ENCODE results near the gene CAND1. TPM values are rescaled to one million over a fixed set of nuclear protein-coding genes. Genes with fewer than 3 reads are reported as not detected.

CAND1 gene
- total RNA-seq, 1 experiment from 2014 or later = 160 TPM

DNA sequence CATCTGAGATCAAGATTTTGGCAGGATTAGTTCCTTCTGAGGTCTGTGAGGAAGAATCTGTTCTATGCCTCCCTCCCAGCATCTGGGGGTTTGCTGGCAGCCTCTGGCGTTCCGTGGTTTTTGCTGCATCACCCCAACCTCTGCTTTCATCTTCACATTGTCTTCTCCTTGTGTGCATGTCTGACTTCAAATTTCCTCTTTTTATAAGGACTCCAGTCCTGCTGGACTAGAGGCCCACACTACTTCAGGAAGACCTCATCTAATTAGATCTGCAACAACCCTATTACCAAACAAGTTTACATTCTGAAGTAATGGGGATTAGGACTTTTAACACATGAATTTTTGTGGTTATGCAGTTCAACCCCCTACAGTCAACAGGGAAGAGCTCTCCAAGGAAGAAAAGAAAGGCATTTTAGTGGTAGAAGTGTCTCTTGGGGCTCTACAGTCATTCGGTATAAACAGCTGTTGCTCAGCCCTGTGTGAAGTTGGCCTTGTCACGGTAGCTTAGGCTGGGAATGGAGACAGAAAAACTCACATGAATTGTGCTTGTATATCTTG is 89.7 kb downstream of the CAND1 start:
- Mint-ChIP-seq H3K9me3 (ENCODE audit: unreplicated experiment) (no peaks in the 10 kb centered on the region), H3K27ac (ENCODE audit: low read depth, unreplicated experiment) (no peak overlapping the region), H3K27me3 (ENCODE audit: insufficient read depth, unreplicated experiment) (no peaks in the 10 kb centered on the region), H3K36me3 (ENCODE audit: insufficient read depth, unreplicated experiment) (no peaks in the 10 kb centered on the region), H3K4me1 (ENCODE audit: insufficient read depth, unreplicated experiment) (peaks cover 15% of the 10 kb centered on the region), H3K4me3 (ENCODE audit: unreplicated experiment) (no peak overlapping the region)
- intact Hi-C loops (cut with micrococcal nuclease) = loop anchor here (5.0 kb wide), 1 partner anchor 958 kb away; no protein-coding TSS in a partner anchor
- CTCF ChIA-PET = interaction anchor here (0.7 to 5.1 kb wide), 8 partner anchors 11 to 953 kb away, joined by 3 to 86 read pairs (median 4); no protein-coding TSS in a partner anchor
- no peak for DNase-seq (ENCODE audit: unreplicated experiment)
- POLR2A ChIA-PET = no interaction called here
- TF ChIP-seq, protein P1, sequence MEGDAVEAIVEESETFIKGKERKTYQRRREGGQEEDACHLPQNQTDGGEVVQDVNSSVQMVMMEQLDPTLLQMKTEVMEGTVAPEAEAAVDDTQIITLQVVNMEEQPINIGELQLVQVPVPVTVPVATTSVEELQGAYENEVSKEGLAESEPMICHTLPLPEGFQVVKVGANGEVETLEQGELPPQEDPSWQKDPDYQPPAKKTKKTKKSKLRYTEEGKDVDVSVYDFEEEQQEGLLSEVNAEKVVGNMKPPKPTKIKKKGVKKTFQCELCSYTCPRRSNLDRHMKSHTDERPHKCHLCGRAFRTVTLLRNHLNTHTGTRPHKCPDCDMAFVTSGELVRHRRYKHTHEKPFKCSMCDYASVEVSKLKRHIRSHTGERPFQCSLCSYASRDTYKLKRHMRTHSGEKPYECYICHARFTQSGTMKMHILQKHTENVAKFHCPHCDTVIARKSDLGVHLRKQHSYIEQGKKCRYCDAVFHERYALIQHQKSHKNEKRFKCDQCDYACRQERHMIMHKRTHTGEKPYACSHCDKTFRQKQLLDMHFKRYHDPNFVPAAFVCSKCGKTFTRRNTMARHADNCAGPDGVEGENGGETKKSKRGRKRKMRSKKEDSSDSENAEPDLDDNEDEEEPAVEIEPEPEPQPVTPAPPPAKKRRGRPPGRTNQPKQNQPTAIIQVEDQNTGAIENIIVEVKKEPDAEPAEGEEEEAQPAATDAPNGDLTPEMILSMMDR (IDR thresholded peaks at IDR 0.05; ENCODE audit: unreplicated experiment) = no peak
- BruUV-seq (replicated peaks) = no TSS peak

DNA sequence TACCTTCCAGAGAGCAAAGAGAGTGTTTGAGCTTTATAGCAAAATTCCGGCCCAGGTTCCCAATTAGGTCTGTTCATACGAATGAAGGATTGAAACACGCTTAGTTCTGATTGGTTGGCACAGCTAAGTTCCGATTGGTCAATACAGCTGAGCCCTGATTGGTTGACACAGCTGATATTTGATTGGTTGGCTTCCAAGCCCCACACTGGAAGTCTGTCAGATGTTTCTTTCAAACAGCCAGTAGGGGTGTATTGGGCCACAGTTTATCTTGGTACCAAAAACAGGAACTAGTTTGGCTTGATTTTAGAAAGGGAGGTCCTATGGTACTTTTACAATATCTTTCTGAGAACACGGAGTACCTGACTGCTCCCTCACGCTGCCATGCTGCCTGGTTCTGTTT is 93.4 kb downstream of the CAND1 start:
- TF ChIP-seq, protein P1 (IDR thresholded peaks at IDR 0.05; ENCODE audit: unreplicated experiment) = no peak
- H3K36me3 Mint-ChIP-seq (ENCODE audit: insufficient read depth, unreplicated experiment) = no peaks in the 10 kb centered on the region
- H3K27ac Mint-ChIP-seq (ENCODE audit: low read depth, unreplicated experiment) = no peak overlapping the region
- ChIA-PET CTCF (interaction anchor here (0.7 kb wide), 1 partner anchor 580 kb away, joined by 4 read pairs; no protein-coding TSS in a partner anchor), POLR2A (no interaction called here)
- no peaks in the 10 kb centered on the region for H3K9me3 Mint-ChIP-seq (ENCODE audit: unreplicated experiment)
- DNase-seq (ENCODE audit: unreplicated experiment) = no peak
- H3K4me3 Mint-ChIP-seq (ENCODE audit: unreplicated experiment) = no peak overlapping the region
- no peaks in the 10 kb centered on the region for H3K27me3 Mint-ChIP-seq (ENCODE audit: insufficient read depth, unreplicated experiment)
- no TSS peak for BruUV-seq (replicated peaks)
- no peaks in the 10 kb centered on the region for H3K4me1 Mint-ChIP-seq (ENCODE audit: insufficient read depth, unreplicated experiment)
- intact Hi-C loops (cut with micrococcal nuclease) = no loop called here

DNA sequence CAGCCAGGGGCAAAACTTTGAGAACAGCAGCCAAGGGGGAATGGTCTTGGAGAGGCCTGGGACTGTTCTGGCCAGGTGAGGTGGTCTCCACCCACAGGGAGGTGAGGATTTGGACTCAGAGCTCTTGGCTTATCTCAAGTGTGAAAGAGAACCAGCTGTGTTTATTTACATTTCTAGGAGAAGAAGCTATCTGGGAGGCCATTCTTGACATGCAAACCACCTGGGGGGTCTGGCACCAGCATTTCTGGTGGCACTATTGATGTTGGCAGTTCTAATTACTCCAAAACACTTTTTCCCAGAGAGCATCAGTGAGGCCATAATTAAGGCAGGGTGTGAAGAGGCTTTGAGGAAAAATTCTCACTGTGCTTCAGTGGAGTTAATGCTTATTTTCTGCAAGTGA is 95.1 kb downstream of the CAND1 start:
- no TSS peak for BruUV-seq (replicated peaks)
- H3K36me3 Mint-ChIP-seq (ENCODE audit: insufficient read depth, unreplicated experiment) = no peaks in the 10 kb centered on the region
- H3K4me1 Mint-ChIP-seq (ENCODE audit: insufficient read depth, unreplicated experiment) = no peaks in the 10 kb centered on the region
- TF ChIP-seq, protein P1 (IDR thresholded peaks at IDR 0.05; ENCODE audit: unreplicated experiment) = no peak
- POLR2A ChIA-PET = no interaction called here
- no peak for DNase-seq (ENCODE audit: unreplicated experiment)
- no peak overlapping the region for H3K4me3 Mint-ChIP-seq (ENCODE audit: unreplicated experiment)
- CTCF ChIA-PET = no interaction called here
- intact Hi-C loops (cut with micrococcal nuclease) = no loop called here
- H3K9me3 Mint-ChIP-seq (ENCODE audit: unreplicated experiment) = no peaks in the 10 kb centered on the region
- H3K27me3 Mint-ChIP-seq (ENCODE audit: insufficient read depth, unreplicated experiment) = no peaks in the 10 kb centered on the region
- H3K27ac Mint-ChIP-seq (ENCODE audit: low read depth, unreplicated experiment) = no peak overlapping the region

DNA sequence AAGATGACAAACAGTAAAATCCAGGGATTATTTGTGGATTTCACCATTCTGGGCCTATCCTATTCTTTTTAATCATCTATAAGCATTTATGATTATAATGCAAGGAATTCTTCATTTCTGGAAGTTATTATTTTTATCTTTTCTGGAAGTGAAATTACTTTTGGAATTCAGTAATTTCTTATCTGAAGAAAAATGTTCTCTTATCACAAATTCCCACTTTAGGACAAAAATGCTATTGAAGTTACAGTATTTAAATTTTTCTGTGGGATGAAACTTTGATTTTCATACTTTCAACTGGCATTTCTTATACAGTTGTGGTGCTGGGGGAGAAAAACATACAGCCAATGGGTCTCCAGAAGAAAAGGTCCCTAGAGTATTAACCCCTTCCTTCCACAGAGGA is 96.0 kb downstream of the CAND1 start:
- H3K27me3 Mint-ChIP-seq (ENCODE audit: insufficient read depth, unreplicated experiment) = no peaks in the 10 kb centered on the region
- H3K36me3 Mint-ChIP-seq (ENCODE audit: insufficient read depth, unreplicated experiment) = no peaks in the 10 kb centered on the region
- DNase-seq (ENCODE audit: unreplicated experiment) = no peak
- intact Hi-C loops (cut with micrococcal nuclease) = no loop called here
- TF ChIP-seq, protein P1 (IDR thresholded peaks at IDR 0.05; ENCODE audit: unreplicated experiment) = no peak
- ChIA-PET POLR2A (no interaction called here), CTCF (no interaction called here)
- BruUV-seq (replicated peaks) = no TSS peak
- no peaks in the 10 kb centered on the region for H3K9me3 Mint-ChIP-seq (ENCODE audit: unreplicated experiment)
- H3K4me1 Mint-ChIP-seq (ENCODE audit: insufficient read depth, unreplicated experiment) = no peaks in the 10 kb centered on the region
- no peak overlapping the region for H3K27ac Mint-ChIP-seq (ENCODE audit: low read depth, unreplicated experiment)
- H3K4me3 Mint-ChIP-seq (ENCODE audit: unreplicated experiment) = no peak overlapping the region
